Neural crest cell (in vitro differentiated cells): ENCODE data around the gene MADD. TPM values are rescaled to one million over a fixed set of nuclear protein-coding genes. Genes with fewer than 3 reads are reported as not detected.

Source experiments
- DNase-seq: peaks from one replicate; pipeline ENCODE4 v3.0.0; 2021; ENCODE audit warnings: low read depth, mixed read lengths, low spot score
- H3K27ac Mint-ChIP-seq: one replicate; pipeline ENCODE4 v1.8.0; 2021; ENCODE audit warnings: mild to moderate bottlenecking, mixed read lengths; ENCODE audit not compliant: unreplicated experiment
- H3K27me3 Mint-ChIP-seq: 2 replicates; pipeline ENCODE4 v1.8.0; 2021; ENCODE audit warnings: low read depth, mild to moderate bottlenecking, mixed read lengths
- H3K36me3 Mint-ChIP-seq: 2 replicates; pipeline ENCODE4 v1.8.0; 2021; ENCODE audit warnings: low read depth, mild to moderate bottlenecking, mixed read lengths
- H3K4me1 Mint-ChIP-seq: 2 replicates; pipeline ENCODE4 v1.8.0; 2021; ENCODE audit warnings: mixed read lengths
- H3K4me3 Mint-ChIP-seq: one replicate; pipeline ENCODE4 v1.8.0; 2021; ENCODE audit warnings: mild to moderate bottlenecking, mixed read lengths
- H3K9me3 Mint-ChIP-seq: 2 replicates; pipeline ENCODE4 v1.8.0; 2021; ENCODE audit warnings: mixed read lengths
- total RNA-seq: library from RNA; stranded (reverse); gene quantifications from 2 replicates; pipeline ENCODE4 v1.2.1, GENCODE V29; 2021
- TF ChIP-seq, protein P1 (sequence below): fragments of 200-600 bp; sonication (generic); conservative IDR thresholded peaks from 2 replicates; pipeline ENCODE4 v1.5.0; 2021; ENCODE audit warnings: antibody characterized with exemption, mild to moderate bottlenecking

The MADD gene
- total RNA-seq, 1 donor from 2014 or later: 59.2 TPM

DNA sequence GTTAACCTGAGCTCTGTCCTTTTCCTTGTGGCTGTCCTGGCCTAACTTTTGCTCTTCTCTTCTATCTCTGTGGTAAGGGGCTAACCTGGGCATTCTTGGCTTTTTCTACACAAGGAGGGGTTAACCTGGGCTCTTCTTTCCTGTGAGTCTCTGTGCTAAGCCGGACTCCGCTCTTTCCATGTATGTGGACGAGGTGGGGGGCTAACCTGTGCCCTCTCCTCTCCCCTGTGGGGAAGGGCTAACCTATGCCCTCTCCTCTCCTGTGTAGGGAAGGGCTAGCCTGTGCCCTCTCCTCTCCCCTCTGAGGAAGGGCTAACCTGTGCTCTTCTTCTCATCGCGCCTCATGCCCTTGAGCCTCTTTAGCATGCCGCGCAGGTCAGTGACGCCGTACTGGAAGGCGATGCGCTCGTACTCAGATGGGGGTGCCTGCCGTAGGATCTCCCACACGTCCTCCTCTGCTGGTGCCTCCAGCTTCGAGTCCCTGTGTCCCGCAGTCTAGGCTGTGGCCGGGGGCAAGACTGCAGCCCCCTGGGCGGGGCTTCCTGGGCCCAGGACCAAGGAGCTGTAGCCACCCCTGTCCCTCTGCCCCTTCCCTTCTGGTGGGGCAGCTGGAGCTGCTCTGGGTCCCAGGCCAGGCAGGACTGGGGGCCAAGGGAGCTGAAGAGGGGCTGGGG, 76.1 kb downstream of the MADD start:
- no peak overlapping the region for H3K4me3 Mint-ChIP-seq
- no peak overlapping the region for H3K27ac Mint-ChIP-seq
- no peaks in the 10 kb centered on the region for H3K36me3 Mint-ChIP-seq
- no peak for DNase-seq
- no peaks in the 10 kb centered on the region for H3K9me3 Mint-ChIP-seq
- H3K4me1 Mint-ChIP-seq: peaks cover 12% of the 10 kb centered on the region
- TF ChIP-seq, protein P1, sequence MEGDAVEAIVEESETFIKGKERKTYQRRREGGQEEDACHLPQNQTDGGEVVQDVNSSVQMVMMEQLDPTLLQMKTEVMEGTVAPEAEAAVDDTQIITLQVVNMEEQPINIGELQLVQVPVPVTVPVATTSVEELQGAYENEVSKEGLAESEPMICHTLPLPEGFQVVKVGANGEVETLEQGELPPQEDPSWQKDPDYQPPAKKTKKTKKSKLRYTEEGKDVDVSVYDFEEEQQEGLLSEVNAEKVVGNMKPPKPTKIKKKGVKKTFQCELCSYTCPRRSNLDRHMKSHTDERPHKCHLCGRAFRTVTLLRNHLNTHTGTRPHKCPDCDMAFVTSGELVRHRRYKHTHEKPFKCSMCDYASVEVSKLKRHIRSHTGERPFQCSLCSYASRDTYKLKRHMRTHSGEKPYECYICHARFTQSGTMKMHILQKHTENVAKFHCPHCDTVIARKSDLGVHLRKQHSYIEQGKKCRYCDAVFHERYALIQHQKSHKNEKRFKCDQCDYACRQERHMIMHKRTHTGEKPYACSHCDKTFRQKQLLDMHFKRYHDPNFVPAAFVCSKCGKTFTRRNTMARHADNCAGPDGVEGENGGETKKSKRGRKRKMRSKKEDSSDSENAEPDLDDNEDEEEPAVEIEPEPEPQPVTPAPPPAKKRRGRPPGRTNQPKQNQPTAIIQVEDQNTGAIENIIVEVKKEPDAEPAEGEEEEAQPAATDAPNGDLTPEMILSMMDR: no peak
- H3K27me3 Mint-ChIP-seq: no peaks in the 10 kb centered on the region

DNA sequence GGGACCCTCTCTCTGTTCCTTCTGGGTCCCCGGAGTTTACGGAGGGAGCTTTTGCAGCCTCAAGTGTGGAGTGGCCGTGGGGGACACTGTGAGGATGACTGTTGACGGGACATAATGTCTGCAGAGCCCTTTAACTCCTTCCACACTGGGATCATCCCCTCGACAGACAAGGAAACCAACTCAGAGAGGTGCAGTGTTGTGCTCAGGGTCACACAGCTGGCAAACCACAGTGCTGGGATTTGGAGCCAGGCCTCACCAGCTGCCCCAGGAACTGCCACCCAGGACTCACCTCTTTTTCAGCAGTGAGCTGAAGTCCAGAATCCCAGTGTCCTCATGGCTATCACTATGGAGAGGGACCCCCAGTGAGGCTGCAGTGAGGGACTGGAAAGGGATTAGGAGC, 77.2 kb downstream of the MADD start:
- no peak overlapping the region for H3K4me3 Mint-ChIP-seq
- peaks cover 6% of the 10 kb centered on the region for H3K4me1 Mint-ChIP-seq
- H3K27me3 Mint-ChIP-seq: no peaks in the 10 kb centered on the region
- H3K9me3 Mint-ChIP-seq: no peaks in the 10 kb centered on the region
- TF ChIP-seq, protein P1: no peak
- H3K36me3 Mint-ChIP-seq: no peaks in the 10 kb centered on the region
- no peak for DNase-seq
- no peak overlapping the region for H3K27ac Mint-ChIP-seq

DNA sequence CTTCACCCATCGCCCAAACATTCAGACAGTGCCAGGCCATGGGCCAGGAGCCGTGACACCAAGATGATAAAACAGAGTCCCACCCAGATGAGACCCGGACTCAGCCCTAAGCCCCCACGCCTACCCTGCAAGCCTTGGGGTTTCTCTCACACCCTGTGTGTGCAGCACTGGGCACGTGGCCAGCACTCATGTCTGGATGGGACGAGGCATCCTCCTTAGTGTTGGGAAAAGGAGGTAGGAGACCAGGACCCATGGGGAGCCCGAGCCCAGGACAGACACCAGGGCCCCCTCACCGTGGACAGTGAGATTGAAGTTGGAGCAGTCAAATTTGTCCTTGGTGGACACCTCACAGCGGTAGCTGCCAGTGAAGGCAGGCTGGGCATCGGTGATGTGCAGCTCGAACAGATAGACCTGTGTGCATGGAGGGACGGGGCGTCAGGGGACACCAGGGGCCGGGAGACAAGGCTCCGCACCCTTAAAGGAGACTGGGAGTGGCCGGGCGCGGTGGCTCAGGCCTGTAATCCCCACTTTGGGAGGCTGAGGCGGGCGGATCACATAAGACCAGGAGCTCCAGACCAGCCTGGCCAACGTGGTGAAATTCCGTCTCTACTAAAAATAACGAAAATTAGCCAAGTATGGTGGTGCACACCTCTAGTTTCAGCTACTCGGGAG, 78.3 kb downstream of the MADD start:
- TF ChIP-seq, protein P1: no peak
- peaks cover 6% of the 10 kb centered on the region for H3K4me1 Mint-ChIP-seq
- no peak for DNase-seq
- H3K9me3 Mint-ChIP-seq: no peaks in the 10 kb centered on the region
- H3K27me3 Mint-ChIP-seq: no peaks in the 10 kb centered on the region
- no peak overlapping the region for H3K4me3 Mint-ChIP-seq
- H3K36me3 Mint-ChIP-seq: no peaks in the 10 kb centered on the region
- H3K27ac Mint-ChIP-seq: no peak overlapping the region

DNA sequence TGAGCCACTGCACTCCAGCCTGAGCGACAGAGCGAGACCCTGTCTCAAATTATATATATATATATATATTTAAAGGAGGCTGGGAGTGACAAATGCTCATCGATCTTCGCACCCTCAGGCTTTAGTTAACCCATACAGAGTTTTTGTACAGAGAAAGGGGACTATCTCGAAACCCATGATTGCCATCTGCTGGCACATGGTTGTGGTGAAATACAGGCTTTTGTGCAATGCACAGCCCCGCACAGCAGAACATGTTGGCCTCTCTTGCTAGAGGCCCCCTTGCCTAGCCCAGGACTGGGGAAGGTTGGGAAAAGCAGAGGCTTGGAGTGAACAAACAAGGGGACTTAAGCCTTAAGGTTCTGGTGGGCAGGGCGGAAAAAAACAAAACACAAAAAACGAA, 78.9 kb downstream of the MADD start:
- Mint-ChIP-seq H3K36me3 (no peaks in the 10 kb centered on the region), H3K27ac (no peak overlapping the region)
- DNase-seq: peak; percentile 39

DNA sequence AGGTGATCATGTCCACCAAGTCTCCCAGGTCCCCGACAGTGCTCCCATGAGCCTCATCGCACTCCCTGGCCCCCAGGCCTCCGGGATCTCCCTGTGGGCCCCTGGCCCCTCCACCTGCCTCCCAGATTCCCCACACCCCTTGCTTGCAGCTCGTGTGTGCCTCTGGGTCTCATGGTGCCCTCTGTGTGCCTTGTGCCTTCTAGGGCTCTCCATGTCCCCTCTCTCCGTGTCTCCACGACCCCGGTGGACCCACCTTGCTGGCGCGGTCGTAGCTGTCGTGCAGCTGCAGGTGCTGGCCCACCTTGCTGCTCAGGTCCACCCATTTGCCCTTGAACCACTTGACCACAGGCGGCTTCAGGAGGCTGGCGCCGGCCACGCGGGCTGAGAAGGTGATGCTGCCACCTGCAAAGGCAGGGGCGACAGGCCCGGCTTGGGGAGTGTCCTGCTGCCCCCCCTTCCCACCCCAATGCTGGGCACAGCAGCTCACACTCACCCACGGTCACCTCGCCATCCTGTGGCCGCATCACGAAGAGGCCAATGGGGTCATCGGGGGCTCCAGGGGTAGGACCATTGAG, 79.7 kb downstream of the MADD start:
- Mint-ChIP-seq H3K9me3 (no peaks in the 10 kb centered on the region), H3K4me3 (no peak overlapping the region), H3K4me1 (peaks cover 8% of the 10 kb centered on the region), H3K27ac (no peak overlapping the region), H3K27me3 (no peaks in the 10 kb centered on the region), H3K36me3 (no peaks in the 10 kb centered on the region)
- TF ChIP-seq, protein P1: no peak
- no peak for DNase-seq

More for the DNA sequence above, 78.9 kb downstream of the MADD start:
- TF ChIP-seq, protein P1: peak; percentile 41
- no peak overlapping the region for H3K4me3 Mint-ChIP-seq
- H3K9me3 Mint-ChIP-seq: no peaks in the 10 kb centered on the region
- H3K4me1 Mint-ChIP-seq: peaks cover 6% of the 10 kb centered on the region
- no peaks in the 10 kb centered on the region for H3K27me3 Mint-ChIP-seq
